IMR-90 (cell line): Measurements from ENCODE around the gene SH3BP2.

Source experiments
- BHLHE40 ChIP-seq: fragments of 150-350 bp; IDR thresholded peaks from 2 replicates; pipeline ENCODE4 v1.6.1; 2016; ENCODE audit warnings: mild to moderate bottlenecking, low read depth, low read length
- CEBPB ChIP-seq: IDR thresholded peaks from 2 replicates; pipeline ENCODE4 v1.6.1; 2012; ENCODE audit warnings: low read depth, low read length, improper control_type of control experiment
- CHD1 ChIP-seq: IDR thresholded peaks from 2 replicates; pipeline ENCODE4 v1.6.1; 2012; ENCODE audit warnings: low read depth, low read length, improper control_type of control experiment
- CTCF ChIP-seq: conservative IDR thresholded peaks from 2 replicates; pipeline ENCODE4 v1.5.1; 2012; ENCODE audit warnings: mild to moderate bottlenecking, low read depth, low read length, improper control_type of control experiment
- MAZ ChIP-seq: IDR thresholded peaks from 2 replicates; pipeline ENCODE4 v1.6.1; 2012; ENCODE audit warnings: low read depth, mild to moderate bottlenecking, low read length, improper control_type of control experiment, moderate library complexity, borderline replicate concordance
- NFE2L2 ChIP-seq: fragments of 150-350 bp; IDR thresholded peaks from 2 replicates; pipeline ENCODE4 v1.6.1; 2016; ENCODE audit warnings: low read depth, mild to moderate bottlenecking, low read length
- POLR2A ChIP-seq: IDR thresholded peaks from 2 replicates; pipeline ENCODE4 v1.6.1; 2012; ENCODE audit warnings: mild to moderate bottlenecking, low read depth, low read length
- RCOR1 ChIP-seq: IDR thresholded peaks from 2 replicates; pipeline ENCODE4 v1.6.1; 2012; ENCODE audit warnings: mild to moderate bottlenecking, low read length, improper control_type of control experiment; ENCODE audit not compliant: insufficient replicate concordance
- RFX5 ChIP-seq: IDR thresholded peaks from 2 replicates; pipeline ENCODE4 v1.8.0; 2012; ENCODE audit warnings: low read depth, mild to moderate bottlenecking, low read length, moderate library complexity
- SMC3 ChIP-seq: fragments of 150-350 bp; IDR thresholded peaks from 2 replicates; pipeline ENCODE4 v1.6.1; 2016; ENCODE audit warnings: low read depth, mild to moderate bottlenecking, antibody characterized with exemption, low read length, moderate library complexity
- USF2 ChIP-seq: fragments of 150-350 bp; IDR thresholded peaks from 2 replicates; pipeline ENCODE4 v1.6.1; 2017; ENCODE audit warnings: mild to moderate bottlenecking, antibody characterized with exemption, low read length, low read depth

- no peak for TF ChIP-seq POLR2A
- no peak for TF ChIP-seq CTCF
- TF ChIP-seq RCOR1, result no peak
- TF ChIP-seq BHLHE40, result no peak; the same call in 1 of the 2 replicates
- no peak for TF ChIP-seq CHD1
- no peak for TF ChIP-seq RFX5
- TF ChIP-seq NFE2L2, result no peak
- TF ChIP-seq CEBPB, result peak; percentile 63
- TF ChIP-seq MAZ, result no peak
- TF ChIP-seq SMC3, result no peak
- TF ChIP-seq USF2, result no peak
Measured at GRCh38 chr4:2858451-2859217, 65.7 kb downstream of the SH3BP2 start.
